Coronary artery (tissue), 2 donors: ENCODE results near the gene GPR151.

ENCODE experiments used
- DNase-seq: peaks from one replicate; pipeline ENCODE4 v3.0.0-alpha.2; 2017; ENCODE audit warnings: low spot score
- H3K27ac ChIP-seq, 2 donors: fragments of 200-600 bp; sonication (generic); one replicate each; pipeline ENCODE4 v1.5.1; 2016 to 2019
- H3K4me3 ChIP-seq: fragments of 200-600 bp; sonication (generic); 2 replicates; pipeline ENCODE4 v1.5.1; 2016; ENCODE audit warnings: mild to moderate bottlenecking, moderate library complexity
- CTCF ChIP-seq: fragments of 200-600 bp; sonication (generic); IDR thresholded peaks from one replicate; pipeline ENCODE4 v1.5.1; 2019; ENCODE audit warnings: antibody characterized with exemption

GPR151 gene

GRCh38 chr5:146533882-146534281, 17.9 kb upstream of the GPR151 start:
- no peak for DNase-seq
- no peak for TF ChIP-seq CTCF
- no peak overlapping the region for H3K4me3 ChIP-seq
- no peak overlapping the region for H3K27ac ChIP-seq

- DNase-seq, result no peak
- Histone ChIP-seq H3K27ac (no peak overlapping the region), H3K4me3 (no peak overlapping the region)
- TF ChIP-seq CTCF, result peak; percentile 61
These were observed 17.4 kb upstream of the GPR151 start for GRCh38 chr5:146533260-146533857.

GRCh38 chr5:146529984-146530383, 14.0 kb upstream of the GPR151 start:
- TF ChIP-seq CTCF, result no peak
- H3K27ac ChIP-seq, result no peak overlapping the region
- no peak overlapping the region for H3K4me3 ChIP-seq
- no peak for DNase-seq

GRCh38 chr5:146528236-146528635, 12.2 kb upstream of the GPR151 start:
- no peak for TF ChIP-seq CTCF
- no peak overlapping the region for H3K27ac ChIP-seq
- no peak for DNase-seq

GRCh38 chr5:146527785-146528184, 11.8 kb upstream of the GPR151 start:
- no peak for TF ChIP-seq CTCF
- H3K27ac ChIP-seq, result no peak overlapping the region
- no peak overlapping the region for H3K4me3 ChIP-seq
- no peak for DNase-seq

More at GRCh38 chr5:146528236-146528635, 12.2 kb upstream of the GPR151 start:
- H3K4me3 ChIP-seq, result no peak overlapping the region

- TF ChIP-seq CTCF, result no peak
- Histone ChIP-seq H3K4me3 (no peak overlapping the region), H3K27ac (no peak overlapping the region)
- no peak for DNase-seq
These were observed 7.7 kb upstream of the GPR151 start for GRCh38 chr5:146523698-146524097.

- Histone ChIP-seq H3K4me3 (no peak overlapping the region), H3K27ac (no peak overlapping the region)
- DNase-seq, result no peak
- TF ChIP-seq CTCF, result no peak
These were observed 5.6 kb upstream of the GPR151 start for GRCh38 chr5:146521403-146522106.
